Ishikawa (cell line): ENCODE results near the gene TMEM52B.

Experiments
- CREB1 ChIP-seq: IDR thresholded peaks from 2 replicates; pipeline ENCODE4 v1.6.1; 2012; ENCODE audit warnings: low read depth
- EGR1 ChIP-seq: IDR thresholded peaks from 2 replicates; pipeline ENCODE4 v1.6.1; 2012
- NFIC ChIP-seq: IDR thresholded peaks from 2 replicates; pipeline ENCODE4 v1.6.1; 2012
- YY1 ChIP-seq: IDR thresholded peaks from 2 replicates; pipeline ENCODE4 v1.6.1; 2012; ENCODE audit warnings: low read depth
- TF ChIP-seq, protein P1 (sequence below): IDR thresholded peaks from 2 replicates; pipeline ENCODE4 v1.6.1; 2012

DNA sequence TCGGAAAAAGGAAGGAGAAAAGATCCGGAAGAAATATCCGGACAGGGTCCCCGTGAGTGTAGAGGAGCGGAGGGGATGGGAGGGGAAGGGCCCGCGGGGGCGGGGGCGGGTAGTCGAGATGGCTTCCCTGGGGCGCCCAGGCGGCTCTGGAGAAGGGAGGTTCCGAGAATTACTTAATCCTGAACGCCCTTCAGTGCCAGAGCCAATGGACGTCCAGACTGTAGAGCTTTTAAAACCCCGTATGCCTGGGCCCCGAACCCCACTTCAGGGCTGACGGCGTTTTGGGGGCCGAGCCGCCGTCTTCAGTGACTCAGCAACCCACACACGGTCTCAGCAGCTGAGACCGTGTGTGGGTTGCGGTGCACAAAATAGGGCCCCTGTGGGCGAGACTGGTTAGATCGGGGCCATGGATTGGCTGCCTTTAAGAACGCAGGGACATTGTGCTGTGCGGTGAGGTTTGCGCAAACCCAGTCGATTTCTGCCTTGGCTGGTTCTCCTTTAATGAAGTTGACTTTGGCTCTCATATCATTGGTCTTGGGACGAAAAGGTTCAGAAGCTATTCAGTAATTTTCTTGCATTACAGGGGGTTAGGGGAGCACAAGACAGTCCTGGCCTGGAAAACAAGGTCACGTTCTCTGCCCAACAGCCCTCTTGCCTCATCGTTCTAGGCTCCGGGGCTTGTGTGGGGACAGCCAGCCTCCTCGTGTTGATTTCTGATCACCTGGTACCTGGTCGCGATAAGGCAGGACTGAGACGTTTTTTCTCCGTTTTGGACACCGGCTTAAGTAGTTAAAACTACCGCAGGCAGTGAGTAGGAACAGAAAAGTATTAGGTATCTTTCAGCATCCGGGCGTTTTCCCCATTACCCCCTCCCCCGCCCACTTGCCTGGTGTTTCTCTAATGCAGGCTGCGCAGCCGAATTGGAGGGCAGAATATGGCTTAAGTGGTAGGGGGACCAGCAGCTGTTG lies 34.6 kb downstream of the TMEM52B start:
- TF ChIP-seq NFIC (no peak), YY1 (no peak), EGR1 (0 out of 2 replicates have a peak, but pooled peaks have one; percentile 32), CREB1 (no peak)
- TF ChIP-seq, protein P1, sequence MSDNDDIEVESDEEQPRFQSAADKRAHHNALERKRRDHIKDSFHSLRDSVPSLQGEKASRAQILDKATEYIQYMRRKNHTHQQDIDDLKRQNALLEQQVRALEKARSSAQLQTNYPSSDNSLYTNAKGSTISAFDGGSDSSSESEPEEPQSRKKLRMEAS, result no peak
